GM23338 (cell line): ENCODE measurements around the gene TF.

ENCODE experiments used
- CREB1 ChIP-seq: fragments of 250-450 bp; sonication (Bioruptor Pico); IDR thresholded peaks from 2 replicates; pipeline ENCODE4 v1.5.0; 2020; ENCODE audit warnings: low read depth, mild to moderate bottlenecking, moderate library complexity
- EZH2 ChIP-seq: fragments of 200-600 bp; sonication (generic); IDR thresholded peaks from one replicate; pipeline ENCODE4 v1.8.0; 2017; ENCODE audit warnings: antibody characterized with exemption, mild to moderate bottlenecking, low read depth; ENCODE audit not compliant: unreplicated experiment
- EZH2phosphoT487 ChIP-seq: fragments of 200-600 bp; sonication (generic); IDR thresholded peaks from one replicate; pipeline ENCODE4 v1.8.1; 2018; ENCODE audit warnings: antibody characterized with exemption; ENCODE audit not compliant: unreplicated experiment
- JUNB ChIP-seq: IDR thresholded peaks from one replicate; pipeline ENCODE4 v1.6.1; 2016; ENCODE audit warnings: antibody characterized with exemption; ENCODE audit not compliant: unreplicated experiment
- NANOG ChIP-seq: IDR thresholded peaks from 2 replicates; pipeline ENCODE4 v1.6.1; 2016; ENCODE audit warnings: antibody characterized with exemption, borderline replicate concordance
- POLR2AphosphoS5 ChIP-seq: IDR thresholded peaks from 2 replicates; pipeline ENCODE4 v1.6.1; 2016; ENCODE audit warnings: antibody characterized with exemption, low read depth
- STAT1 ChIP-seq: IDR thresholded peaks from one replicate; pipeline ENCODE4 v1.6.1; 2016; ENCODE audit warnings: antibody characterized with exemption; ENCODE audit not compliant: unreplicated experiment
- ZNF114 ChIP-seq: fragments of 250-450 bp; sonication (Bioruptor Pico); IDR thresholded peaks from 2 replicates; pipeline ENCODE4 v1.5.0; 2020; ENCODE audit warnings: mild to moderate bottlenecking, moderate library complexity
- TF ChIP-seq, protein P1 (sequence below), 2 experiments: fragments of 200-600 bp in 1 of 2; sonication (generic) in 1 of 2; conservative IDR thresholded peaks; 2 replicates each; pipeline versions ENCODE4 v1.5.1 to v1.6.1; 2016 to 2017; ENCODE audit warnings: antibody characterized with exemption in 2 of 2, low read depth in 2 of 2, mild to moderate bottlenecking in 2 of 2, moderate library complexity in 1 of 2
- TF ChIP-seq, protein P2 (sequence below): IDR thresholded peaks from one replicate; pipeline ENCODE4 v1.6.1; 2018; ENCODE audit warnings: antibody characterized with exemption; ENCODE audit not compliant: unreplicated experiment
- TF ChIP-seq, protein P3 (sequence below): IDR thresholded peaks from 2 replicates; pipeline ENCODE4 v1.6.1; 2016; ENCODE audit warnings: antibody characterized with exemption
- TF ChIP-seq, protein P4 (sequence below): fragments of 250-450 bp; sonication (Bioruptor Pico); IDR thresholded peaks from 2 replicates; pipeline ENCODE4 v1.5.0; 2020; ENCODE audit warnings: mild to moderate bottlenecking, moderate library complexity

DNA sequence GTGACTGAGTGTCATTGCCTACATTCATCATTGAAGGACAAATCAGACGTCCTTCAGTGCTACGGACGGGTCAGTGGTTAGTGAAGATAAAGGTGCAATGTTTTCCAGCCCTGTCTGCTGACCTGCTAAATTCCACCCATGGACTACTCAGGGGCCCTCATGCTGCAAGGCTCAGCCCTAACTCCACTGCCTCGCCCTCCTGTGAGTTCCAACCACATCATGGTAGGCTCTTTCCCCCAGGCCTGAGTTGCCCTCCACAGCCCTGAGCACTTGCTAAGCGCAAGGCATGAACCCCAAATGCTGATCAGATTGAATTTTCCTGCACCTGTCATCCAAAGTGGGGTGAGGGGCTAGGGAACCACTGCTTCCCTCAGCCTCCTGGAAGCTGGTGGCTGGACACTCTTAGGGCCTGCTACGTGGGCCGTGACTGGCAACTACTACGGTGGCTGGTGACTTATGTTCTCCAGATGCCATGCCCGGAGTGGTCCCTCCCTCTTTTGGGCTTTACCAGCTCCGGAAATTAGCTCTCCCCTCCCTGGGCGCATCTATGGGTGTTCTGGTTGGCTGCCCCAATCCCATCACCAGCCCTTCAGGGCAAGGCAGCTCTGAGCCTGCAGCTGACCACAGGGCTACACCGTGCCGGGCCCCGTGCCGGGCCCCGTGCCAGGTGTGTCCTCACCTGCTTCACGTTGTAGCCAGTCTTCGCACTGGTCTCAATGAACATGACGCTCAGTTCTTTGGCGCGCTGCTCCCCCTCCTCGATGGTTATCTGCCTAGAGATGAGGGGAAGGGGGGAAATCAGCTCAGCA, 91.5 kb downstream of the TF start:
- no peak for TF ChIP-seq POLR2AphosphoS5
- TF ChIP-seq, protein P1, sequence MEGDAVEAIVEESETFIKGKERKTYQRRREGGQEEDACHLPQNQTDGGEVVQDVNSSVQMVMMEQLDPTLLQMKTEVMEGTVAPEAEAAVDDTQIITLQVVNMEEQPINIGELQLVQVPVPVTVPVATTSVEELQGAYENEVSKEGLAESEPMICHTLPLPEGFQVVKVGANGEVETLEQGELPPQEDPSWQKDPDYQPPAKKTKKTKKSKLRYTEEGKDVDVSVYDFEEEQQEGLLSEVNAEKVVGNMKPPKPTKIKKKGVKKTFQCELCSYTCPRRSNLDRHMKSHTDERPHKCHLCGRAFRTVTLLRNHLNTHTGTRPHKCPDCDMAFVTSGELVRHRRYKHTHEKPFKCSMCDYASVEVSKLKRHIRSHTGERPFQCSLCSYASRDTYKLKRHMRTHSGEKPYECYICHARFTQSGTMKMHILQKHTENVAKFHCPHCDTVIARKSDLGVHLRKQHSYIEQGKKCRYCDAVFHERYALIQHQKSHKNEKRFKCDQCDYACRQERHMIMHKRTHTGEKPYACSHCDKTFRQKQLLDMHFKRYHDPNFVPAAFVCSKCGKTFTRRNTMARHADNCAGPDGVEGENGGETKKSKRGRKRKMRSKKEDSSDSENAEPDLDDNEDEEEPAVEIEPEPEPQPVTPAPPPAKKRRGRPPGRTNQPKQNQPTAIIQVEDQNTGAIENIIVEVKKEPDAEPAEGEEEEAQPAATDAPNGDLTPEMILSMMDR (conservative IDR thresholded peaks at IDR 0.05; ENCODE audit: low read depth in 2 of 2) = no peak
- no peak for TF ChIP-seq EZH2
- TF ChIP-seq EZH2phosphoT487 = no peak
- no peak for TF ChIP-seq CREB1
- TF ChIP-seq, protein P2, sequence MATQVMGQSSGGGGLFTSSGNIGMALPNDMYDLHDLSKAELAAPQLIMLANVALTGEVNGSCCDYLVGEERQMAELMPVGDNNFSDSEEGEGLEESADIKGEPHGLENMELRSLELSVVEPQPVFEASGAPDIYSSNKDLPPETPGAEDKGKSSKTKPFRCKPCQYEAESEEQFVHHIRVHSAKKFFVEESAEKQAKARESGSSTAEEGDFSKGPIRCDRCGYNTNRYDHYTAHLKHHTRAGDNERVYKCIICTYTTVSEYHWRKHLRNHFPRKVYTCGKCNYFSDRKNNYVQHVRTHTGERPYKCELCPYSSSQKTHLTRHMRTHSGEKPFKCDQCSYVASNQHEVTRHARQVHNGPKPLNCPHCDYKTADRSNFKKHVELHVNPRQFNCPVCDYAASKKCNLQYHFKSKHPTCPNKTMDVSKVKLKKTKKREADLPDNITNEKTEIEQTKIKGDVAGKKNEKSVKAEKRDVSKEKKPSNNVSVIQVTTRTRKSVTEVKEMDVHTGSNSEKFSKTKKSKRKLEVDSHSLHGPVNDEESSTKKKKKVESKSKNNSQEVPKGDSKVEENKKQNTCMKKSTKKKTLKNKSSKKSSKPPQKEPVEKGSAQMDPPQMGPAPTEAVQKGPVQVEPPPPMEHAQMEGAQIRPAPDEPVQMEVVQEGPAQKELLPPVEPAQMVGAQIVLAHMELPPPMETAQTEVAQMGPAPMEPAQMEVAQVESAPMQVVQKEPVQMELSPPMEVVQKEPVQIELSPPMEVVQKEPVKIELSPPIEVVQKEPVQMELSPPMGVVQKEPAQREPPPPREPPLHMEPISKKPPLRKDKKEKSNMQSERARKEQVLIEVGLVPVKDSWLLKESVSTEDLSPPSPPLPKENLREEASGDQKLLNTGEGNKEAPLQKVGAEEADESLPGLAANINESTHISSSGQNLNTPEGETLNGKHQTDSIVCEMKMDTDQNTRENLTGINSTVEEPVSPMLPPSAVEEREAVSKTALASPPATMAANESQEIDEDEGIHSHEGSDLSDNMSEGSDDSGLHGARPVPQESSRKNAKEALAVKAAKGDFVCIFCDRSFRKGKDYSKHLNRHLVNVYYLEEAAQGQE = no peak
- TF ChIP-seq NANOG = no peak
- no peak for TF ChIP-seq JUNB
- TF ChIP-seq, protein P3, sequence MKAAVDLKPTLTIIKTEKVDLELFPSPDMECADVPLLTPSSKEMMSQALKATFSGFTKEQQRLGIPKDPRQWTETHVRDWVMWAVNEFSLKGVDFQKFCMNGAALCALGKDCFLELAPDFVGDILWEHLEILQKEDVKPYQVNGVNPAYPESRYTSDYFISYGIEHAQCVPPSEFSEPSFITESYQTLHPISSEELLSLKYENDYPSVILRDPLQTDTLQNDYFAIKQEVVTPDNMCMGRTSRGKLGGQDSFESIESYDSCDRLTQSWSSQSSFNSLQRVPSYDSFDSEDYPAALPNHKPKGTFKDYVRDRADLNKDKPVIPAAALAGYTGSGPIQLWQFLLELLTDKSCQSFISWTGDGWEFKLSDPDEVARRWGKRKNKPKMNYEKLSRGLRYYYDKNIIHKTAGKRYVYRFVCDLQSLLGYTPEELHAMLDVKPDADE = no peak
- TF ChIP-seq, protein P4, sequence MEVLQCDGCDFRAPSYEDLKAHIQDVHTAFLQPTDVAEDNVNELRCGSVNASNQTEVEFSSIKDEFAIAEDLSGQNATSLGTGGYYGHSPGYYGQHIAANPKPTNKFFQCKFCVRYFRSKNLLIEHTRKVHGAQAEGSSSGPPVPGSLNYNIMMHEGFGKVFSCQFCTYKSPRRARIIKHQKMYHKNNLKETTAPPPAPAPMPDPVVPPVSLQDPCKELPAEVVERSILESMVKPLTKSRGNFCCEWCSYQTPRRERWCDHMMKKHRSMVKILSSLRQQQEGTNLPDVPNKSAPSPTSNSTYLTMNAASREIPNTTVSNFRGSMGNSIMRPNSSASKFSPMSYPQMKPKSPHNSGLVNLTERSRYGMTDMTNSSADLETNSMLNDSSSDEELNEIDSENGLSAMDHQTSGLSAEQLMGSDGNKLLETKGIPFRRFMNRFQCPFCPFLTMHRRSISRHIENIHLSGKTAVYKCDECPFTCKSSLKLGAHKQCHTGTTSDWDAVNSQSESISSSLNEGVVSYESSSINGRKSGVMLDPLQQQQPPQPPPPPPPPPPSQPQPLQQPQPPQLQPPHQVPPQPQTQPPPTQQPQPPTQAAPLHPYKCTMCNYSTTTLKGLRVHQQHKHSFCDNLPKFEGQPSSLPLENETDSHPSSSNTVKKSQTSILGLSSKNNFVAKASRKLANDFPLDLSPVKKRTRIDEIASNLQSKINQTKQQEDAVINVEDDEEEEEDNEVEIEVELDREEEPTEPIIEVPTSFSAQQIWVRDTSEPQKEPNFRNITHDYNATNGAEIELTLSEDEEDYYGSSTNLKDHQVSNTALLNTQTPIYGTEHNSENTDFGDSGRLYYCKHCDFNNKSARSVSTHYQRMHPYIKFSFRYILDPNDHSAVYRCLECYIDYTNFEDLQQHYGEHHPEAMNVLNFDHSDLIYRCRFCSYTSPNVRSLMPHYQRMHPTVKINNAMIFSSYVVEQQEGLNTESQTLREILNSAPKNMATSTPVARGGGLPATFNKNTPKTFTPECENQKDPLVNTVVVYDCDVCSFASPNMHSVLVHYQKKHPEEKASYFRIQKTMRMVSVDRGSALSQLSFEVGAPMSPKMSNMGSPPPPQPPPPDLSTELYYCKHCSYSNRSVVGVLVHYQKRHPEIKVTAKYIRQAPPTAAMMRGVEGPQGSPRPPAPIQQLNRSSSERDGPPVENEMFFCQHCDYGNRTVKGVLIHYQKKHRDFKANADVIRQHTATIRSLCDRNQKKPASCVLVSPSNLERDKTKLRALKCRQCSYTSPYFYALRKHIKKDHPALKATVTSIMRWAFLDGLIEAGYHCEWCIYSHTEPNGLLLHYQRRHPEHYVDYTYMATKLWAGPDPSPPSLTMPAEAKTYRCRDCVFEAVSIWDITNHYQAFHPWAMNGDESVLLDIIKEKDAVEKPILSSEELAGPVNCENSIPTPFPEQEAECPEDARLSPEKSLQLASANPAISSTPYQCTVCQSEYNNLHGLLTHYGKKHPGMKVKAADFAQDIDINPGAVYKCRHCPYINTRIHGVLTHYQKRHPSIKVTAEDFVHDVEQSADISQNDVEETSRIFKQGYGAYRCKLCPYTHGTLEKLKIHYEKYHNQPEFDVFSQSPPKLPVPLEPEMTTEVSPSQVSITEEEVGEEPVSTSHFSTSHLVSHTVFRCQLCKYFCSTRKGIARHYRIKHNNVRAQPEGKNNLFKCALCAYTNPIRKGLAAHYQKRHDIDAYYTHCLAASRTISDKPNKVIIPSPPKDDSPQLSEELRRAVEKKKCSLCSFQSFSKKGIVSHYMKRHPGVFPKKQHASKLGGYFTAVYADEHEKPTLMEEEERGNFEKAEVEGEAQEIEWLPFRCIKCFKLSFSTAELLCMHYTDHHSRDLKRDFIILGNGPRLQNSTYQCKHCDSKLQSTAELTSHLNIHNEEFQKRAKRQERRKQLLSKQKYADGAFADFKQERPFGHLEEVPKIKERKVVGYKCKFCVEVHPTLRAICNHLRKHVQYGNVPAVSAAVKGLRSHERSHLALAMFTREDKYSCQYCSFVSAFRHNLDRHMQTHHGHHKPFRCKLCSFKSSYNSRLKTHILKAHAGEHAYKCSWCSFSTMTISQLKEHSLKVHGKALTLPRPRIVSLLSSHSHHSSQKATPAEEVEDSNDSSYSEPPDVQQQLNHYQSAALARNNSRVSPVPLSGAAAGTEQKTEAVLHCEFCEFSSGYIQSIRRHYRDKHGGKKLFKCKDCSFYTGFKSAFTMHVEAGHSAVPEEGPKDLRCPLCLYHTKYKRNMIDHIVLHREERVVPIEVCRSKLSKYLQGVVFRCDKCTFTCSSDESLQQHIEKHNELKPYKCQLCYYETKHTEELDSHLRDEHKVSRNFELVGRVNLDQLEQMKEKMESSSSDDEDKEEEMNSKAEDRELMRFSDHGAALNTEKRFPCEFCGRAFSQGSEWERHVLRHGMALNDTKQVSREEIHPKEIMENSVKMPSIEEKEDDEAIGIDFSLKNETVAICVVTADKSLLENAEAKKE (CRISPR knock-in tag) = no peak
- no peak for TF ChIP-seq STAT1
- no peak for TF ChIP-seq ZNF114
